Measurements from ENCODE around the gene DCAF17. TPM values are rescaled to one million over a fixed set of nuclear protein-coding genes. Genes with fewer than 3 reads are reported as not detected.
"Not testable (repeated sequence)": the region's sequence is repeated elsewhere in the genome, so short reads cannot be mapped to it uniquely, and the experiment has no call there.

The DCAF17 gene
- total RNA-seq, 1 donor from 2014 or later: 23.1 TPM

- POLR2A ChIA-PET: interaction anchor here (1.2 to 2.6 kb wide), 4 partner anchors 24 to 250 kb away, joined by 3 to 10 read pairs (median 7); partner anchors contain the start of genes DCAF17, METTL8 and TLK1
- H3K4me1 Mint-ChIP-seq: peaks cover 39% of the 10 kb centered on the region
- CTCF ChIA-PET: interaction anchor here (0.6 to 1.1 kb wide), 3 partner anchors 24 to 337 kb away, joined by 3 to 4 read pairs (median 4); partner anchors contain the start of genes DCAF17 and METTL8
- intact Hi-C loops (cut with micrococcal nuclease): no loop called here
- no peaks in the 10 kb centered on the region for H3K36me3 Mint-ChIP-seq (ENCODE audit: low read depth)
- no peaks in the 10 kb centered on the region for H3K9me3 Mint-ChIP-seq
- no peaks in the 10 kb centered on the region for H3K27me3 Mint-ChIP-seq
- TF ChIP-seq CTCF (IDR thresholded peaks at IDR 0.05): no peak
- no peak overlapping the region for H3K4me3 Mint-ChIP-seq
- ATAC-seq (ENCODE audit: low read depth): no peak
- H3K27ac Mint-ChIP-seq: no peak overlapping the region
- DNase-seq: no peak
Measured at GRCh38 chr2:171410101-171410500, 23.9 kb upstream of the DCAF17 start.

GRCh38 chr2:171410624-171411023 is 23.4 kb upstream of the DCAF17 start:
- TF ChIP-seq CTCF (IDR thresholded peaks at IDR 0.05): no peak
- Mint-ChIP-seq H3K9me3 (no peaks in the 10 kb centered on the region), H3K4me3 (no peak overlapping the region), H3K27me3 (no peaks in the 10 kb centered on the region), H3K27ac (no peak overlapping the region), H3K4me1 (peaks cover 34% of the 10 kb centered on the region), H3K36me3 (ENCODE audit: low read depth) (no peaks in the 10 kb centered on the region)
- no peak for DNase-seq
- ChIA-PET POLR2A (interaction anchor here (0.5 to 2.6 kb wide), 6 partner anchors 14 to 427 kb away, joined by 3 to 10 read pairs (median 4); partner anchors contain the start of genes DCAF17, METTL8 and TLK1), CTCF (interaction anchor here (0.6 to 1.1 kb wide), 2 partner anchors 23 to 338 kb away, joined by 4 read pairs; partner anchors contain the start of genes DCAF17 and METTL8)
- no peak for ATAC-seq (ENCODE audit: low read depth)
- intact Hi-C loops (cut with micrococcal nuclease): no loop called here

- POLR2A ChIA-PET: interaction anchor here (0.5 to 1.9 kb wide), 5 partner anchors 14 to 427 kb away, joined by 3 to 8 read pairs (median 3); partner anchors contain the start of genes DCAF17, METTL8 and TLK1
- no peaks in the 10 kb centered on the region for H3K27me3 Mint-ChIP-seq
- H3K4me3 Mint-ChIP-seq: no peak overlapping the region
- peaks cover 34% of the 10 kb centered on the region for H3K4me1 Mint-ChIP-seq
- no peaks in the 10 kb centered on the region for H3K9me3 Mint-ChIP-seq
- no peak for ATAC-seq (ENCODE audit: low read depth)
- CTCF ChIA-PET: no interaction called here
- no peak overlapping the region for H3K27ac Mint-ChIP-seq
- intact Hi-C loops (cut with micrococcal nuclease): no loop called here
- TF ChIP-seq CTCF (IDR thresholded peaks at IDR 0.05): no peak
- DNase-seq: no peak
- H3K36me3 Mint-ChIP-seq (ENCODE audit: low read depth): no peaks in the 10 kb centered on the region
Measured at GRCh38 chr2:171411214-171411613, 22.8 kb upstream of the DCAF17 start.

- Mint-ChIP-seq H3K9me3 (no peaks in the 10 kb centered on the region), H3K36me3 (ENCODE audit: low read depth) (no peaks in the 10 kb centered on the region), H3K27ac (no peak overlapping the region), H3K27me3 (no peaks in the 10 kb centered on the region), H3K4me3 (no peak overlapping the region), H3K4me1 (peaks cover 27% of the 10 kb centered on the region)
- intact Hi-C loops (cut with micrococcal nuclease): loop anchor here (2.0 kb wide), 1 partner anchor 13 kb away; no protein-coding TSS in a partner anchor
- TF ChIP-seq CTCF (IDR thresholded peaks at IDR 0.05): no peak
- ATAC-seq (ENCODE audit: low read depth) (no peak), DNase-seq (no peak)
- ChIA-PET POLR2A (no interaction called here), CTCF (no interaction called here)
Measured at GRCh38 chr2:171411791-171412483, 22.1 kb upstream of the DCAF17 start.

- no peak for TF ChIP-seq CTCF (IDR thresholded peaks at IDR 0.05)
- H3K36me3 Mint-ChIP-seq (ENCODE audit: low read depth): no peaks in the 10 kb centered on the region
- CTCF ChIA-PET: no interaction called here
- intact Hi-C loops (cut with micrococcal nuclease): loop anchor here (2.0 kb wide), 1 partner anchor 14 kb away; no protein-coding TSS in a partner anchor
- DNase-seq: no peak
- H3K27me3 Mint-ChIP-seq: no peaks in the 10 kb centered on the region
- H3K9me3 Mint-ChIP-seq: no peaks in the 10 kb centered on the region
- no peak for ATAC-seq (ENCODE audit: low read depth)
- H3K4me3 Mint-ChIP-seq: no peak overlapping the region
- POLR2A ChIA-PET: interaction anchor here (0.7 kb wide), 1 partner anchor 90 kb away, joined by 5 read pairs; no protein-coding TSS in a partner anchor
- H3K27ac Mint-ChIP-seq: no peak overlapping the region
- peaks cover 19% of the 10 kb centered on the region for H3K4me1 Mint-ChIP-seq
Measured at GRCh38 chr2:171412571-171413175, 21.4 kb upstream of the DCAF17 start.

GRCh38 chr2:171414645-171415044 is 19.4 kb upstream of the DCAF17 start:
- DNase-seq; CTCF ChIA-PET; H3K9me3 Mint-ChIP-seq; H3K27ac Mint-ChIP-seq; ATAC-seq (ENCODE audit: low read depth); H3K4me3 Mint-ChIP-seq; H3K27me3 Mint-ChIP-seq; H3K36me3 Mint-ChIP-seq (ENCODE audit: low read depth): not testable (repeated sequence)
- POLR2A ChIA-PET: interaction anchor here (0.7 to 3.5 kb wide), 4 partner anchors 19 to 254 kb away, joined by 4 to 40 read pairs (median 20); partner anchors contain the start of genes DCAF17, METTL8 and TLK1
- intact Hi-C loops (cut with micrococcal nuclease): loop anchor here (1.0 to 5.0 kb wide), 2 partner anchors 91 to 357 kb away; no protein-coding TSS in a partner anchor
- H3K4me1 Mint-ChIP-seq: peaks cover 13% of the 10 kb centered on the region
